ENCODE data around the gene KLC1. TPM values are rescaled to one million over a fixed set of nuclear protein-coding genes. Genes with fewer than 3 reads are reported as not detected.

The KLC1 gene
- polyA plus RNA-seq, 2 of the 4 experiments (the other 2 are of a cell fraction): 81.8 to 150 TPM

- FAIRE-seq: no peak
- Histone ChIP-seq H3K9me3 (no peaks in the 10 kb centered on the region), H3K4me1 (no peaks in the 10 kb centered on the region), H3K4me2 (no peak overlapping the region), H3K27ac (no peak overlapping the region), H3K4me3 (no peak overlapping the region)
- DNase-seq (ENCODE audit: low read depth in 1 of 2, low spot score in 1 of 2): no peak
- 72% methylated on average over 5 of the region's 5 CpGs for WGBS (ENCODE audit: missing lambda C conversion rate)
- ChIA-PET CTCF (no interaction called here), POLR2A (no interaction called here)
- TF ChIP-seq ESRRA (IDR thresholded peaks at IDR 0.05; ENCODE audit: borderline replicate concordance, low read length) (no peak), BHLHE40 (IDR thresholded peaks at IDR 0.05; ENCODE audit: low read depth, low read length) (no peak), CEBPB (IDR thresholded peaks at IDR 0.05) (no peak), RFX5 (IDR thresholded peaks at IDR 0.05) (no peak), RAD21 (conservative IDR thresholded peaks at IDR 0.05 in 1 of 2, IDR thresholded peaks at IDR 0.05 in 1 of 2) (no peak), MAFK (IDR thresholded peaks at IDR 0.05; ENCODE audit: partially characterized antibody) (no peak), HMGXB4 (CRISPR knock-in tag; IDR thresholded peaks at IDR 0.05; ENCODE audit: borderline replicate concordance) (no peak), HES2 (IDR thresholded peaks at IDR 0.05) (no peak), RNF2 (IDR thresholded peaks at IDR 0.05; ENCODE audit: borderline replicate concordance, low read depth) (no peak), CHD2 (IDR thresholded peaks at IDR 0.05; ENCODE audit: low read length, partially characterized antibody) (no peak), PBX3 (IDR thresholded peaks at IDR 0.05) (no peak), GATA3 (IDR thresholded peaks at IDR 0.05; ENCODE audit: borderline replicate concordance) (no peak), RARB (CRISPR knock-in tag; IDR thresholded peaks at IDR 0.05) (no peak), NFE2L2 (conservative IDR thresholded peaks at IDR 0.05; ENCODE audit: low read length) (no peak), USF2 (IDR thresholded peaks at IDR 0.05) (no peak), ZSCAN20 (CRISPR knock-in tag; IDR thresholded peaks at IDR 0.05) (no peak), ATOH8 (CRISPR knock-in tag; IDR thresholded peaks at IDR 0.05; ENCODE audit: low read depth) (no peak), FOSB (CRISPR knock-in tag; IDR thresholded peaks at IDR 0.05) (no peak), ZNF302 (CRISPR knock-in tag; IDR thresholded peaks at IDR 0.05) (no peak), JUN (IDR thresholded peaks at IDR 0.05) (no peak)
- no peak for ATAC-seq
Observed at GRCh38 chr14:103745424-103745823, 116.4 kb downstream of the KLC1 start.

GRCh38 chr14:103746701-103747100 lies 117.7 kb downstream of the KLC1 start:
- FAIRE-seq (no peak), DNase-seq (ENCODE audit: low read depth in 1 of 2, low spot score in 1 of 2) (no peak), ATAC-seq (no peak; a peak in 1 of 6 replicates)
- H3K4me1 ChIP-seq: no peaks in the 10 kb centered on the region
- ChIA-PET POLR2A (no interaction called here), CTCF (interaction anchor here (0.6 to 1.4 kb wide), 5 partner anchors 9 to 234 kb away, joined by 3 to 5 read pairs (median 3); no protein-coding TSS in a partner anchor)
- H3K9me3 ChIP-seq: no peaks in the 10 kb centered on the region
- no peak overlapping the region for H3K4me2 ChIP-seq
- no peak overlapping the region for H3K27ac ChIP-seq
- 86% methylated on average over 10 of the region's 10 CpGs for WGBS (ENCODE audit: missing lambda C conversion rate)
- H3K4me3 ChIP-seq: no peak overlapping the region
- no peak for TF ChIP-seq ATOH8 (CRISPR knock-in tag; IDR thresholded peaks at IDR 0.05; ENCODE audit: low read depth)
- TF ChIP-seq NFE2L2 (conservative IDR thresholded peaks at IDR 0.05; ENCODE audit: low read length): no peak
- no peak for TF ChIP-seq MYC (IDR thresholded peaks at IDR 0.05; ENCODE audit: borderline replicate concordance, low read length)
- no peak for TF ChIP-seq CTCF (IDR thresholded peaks at IDR 0.05)
- no peak for TF ChIP-seq HMGXB4 (CRISPR knock-in tag; IDR thresholded peaks at IDR 0.05; ENCODE audit: borderline replicate concordance)
- no peak for TF ChIP-seq PHF8 (IDR thresholded peaks at IDR 0.05; ENCODE audit: borderline replicate concordance, low read depth)

All from A549 (cell line).